IMR-90 (cell line): ENCODE measurements around the gene CDS2.

Experiments
- POLR2A ChIP-seq: IDR thresholded peaks from 2 replicates; pipeline ENCODE4 v1.6.1; 2012; ENCODE audit warnings: mild to moderate bottlenecking, low read depth, low read length
- RFX5 ChIP-seq: IDR thresholded peaks from 2 replicates; pipeline ENCODE4 v1.8.0; 2012; ENCODE audit warnings: low read depth, mild to moderate bottlenecking, low read length, moderate library complexity
- TF ChIP-seq, protein P1 (sequence below): conservative IDR thresholded peaks from 2 replicates; pipeline ENCODE4 v1.5.1; 2012; ENCODE audit warnings: mild to moderate bottlenecking, low read depth, low read length, improper control_type of control experiment
- TF ChIP-seq, protein P2 (sequence below): fragments of 150-350 bp; IDR thresholded peaks from 2 replicates; pipeline ENCODE4 v1.6.1; 2017; ENCODE audit warnings: mild to moderate bottlenecking, antibody characterized with exemption, low read length, low read depth

DNA sequence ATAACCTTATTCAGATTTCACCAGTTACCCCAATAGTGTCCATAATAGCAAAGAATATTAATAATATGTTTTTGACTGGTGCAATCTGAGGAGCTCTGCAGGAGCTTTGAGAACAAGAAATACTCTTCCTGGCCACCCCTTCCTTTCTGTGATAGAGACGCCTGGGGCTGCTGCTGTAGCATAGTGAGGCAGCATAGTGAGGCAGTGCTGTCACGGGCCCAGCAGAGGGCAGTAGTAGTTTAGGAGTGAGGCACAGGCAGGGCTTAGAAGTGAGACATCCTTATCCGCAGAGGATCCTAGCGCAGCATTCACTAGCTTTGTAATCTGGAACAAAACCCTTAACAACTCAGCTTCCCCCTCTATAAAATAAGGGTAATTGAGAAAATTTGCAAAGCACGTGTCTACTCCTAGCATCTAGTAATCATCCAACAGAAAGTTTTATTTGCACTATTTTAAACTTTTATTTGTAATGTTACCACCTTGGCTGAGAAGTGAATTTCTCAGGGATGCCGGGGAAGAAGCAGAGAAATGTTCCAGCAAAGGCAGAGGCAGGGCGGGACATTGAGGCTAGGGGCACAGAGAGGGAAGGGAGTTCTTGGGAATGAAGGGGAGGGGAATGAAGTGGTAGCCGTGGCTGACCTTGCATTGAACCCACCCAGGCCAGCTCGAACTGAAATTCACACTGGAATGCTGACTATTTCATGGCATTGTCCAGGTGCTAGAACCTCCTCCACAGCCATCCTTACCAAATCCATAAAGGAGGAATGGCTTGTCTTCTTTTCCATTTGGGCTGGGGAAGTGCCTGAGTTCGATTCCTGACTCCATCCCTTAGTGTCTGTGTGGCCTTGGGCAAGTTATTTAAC is 78.8 kb downstream of the CDS2 start:
- TF ChIP-seq, protein P1, sequence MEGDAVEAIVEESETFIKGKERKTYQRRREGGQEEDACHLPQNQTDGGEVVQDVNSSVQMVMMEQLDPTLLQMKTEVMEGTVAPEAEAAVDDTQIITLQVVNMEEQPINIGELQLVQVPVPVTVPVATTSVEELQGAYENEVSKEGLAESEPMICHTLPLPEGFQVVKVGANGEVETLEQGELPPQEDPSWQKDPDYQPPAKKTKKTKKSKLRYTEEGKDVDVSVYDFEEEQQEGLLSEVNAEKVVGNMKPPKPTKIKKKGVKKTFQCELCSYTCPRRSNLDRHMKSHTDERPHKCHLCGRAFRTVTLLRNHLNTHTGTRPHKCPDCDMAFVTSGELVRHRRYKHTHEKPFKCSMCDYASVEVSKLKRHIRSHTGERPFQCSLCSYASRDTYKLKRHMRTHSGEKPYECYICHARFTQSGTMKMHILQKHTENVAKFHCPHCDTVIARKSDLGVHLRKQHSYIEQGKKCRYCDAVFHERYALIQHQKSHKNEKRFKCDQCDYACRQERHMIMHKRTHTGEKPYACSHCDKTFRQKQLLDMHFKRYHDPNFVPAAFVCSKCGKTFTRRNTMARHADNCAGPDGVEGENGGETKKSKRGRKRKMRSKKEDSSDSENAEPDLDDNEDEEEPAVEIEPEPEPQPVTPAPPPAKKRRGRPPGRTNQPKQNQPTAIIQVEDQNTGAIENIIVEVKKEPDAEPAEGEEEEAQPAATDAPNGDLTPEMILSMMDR: peak; percentile 89
- TF ChIP-seq POLR2A: no peak
- TF ChIP-seq, protein P2, sequence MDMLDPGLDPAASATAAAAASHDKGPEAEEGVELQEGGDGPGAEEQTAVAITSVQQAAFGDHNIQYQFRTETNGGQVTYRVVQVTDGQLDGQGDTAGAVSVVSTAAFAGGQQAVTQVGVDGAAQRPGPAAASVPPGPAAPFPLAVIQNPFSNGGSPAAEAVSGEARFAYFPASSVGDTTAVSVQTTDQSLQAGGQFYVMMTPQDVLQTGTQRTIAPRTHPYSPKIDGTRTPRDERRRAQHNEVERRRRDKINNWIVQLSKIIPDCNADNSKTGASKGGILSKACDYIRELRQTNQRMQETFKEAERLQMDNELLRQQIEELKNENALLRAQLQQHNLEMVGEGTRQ: no peak; the same call in 1 of the 2 replicates
- TF ChIP-seq RFX5: no peak
